Lower leg skin (tissue), 4 donors: ENCODE data around the gene ST3GAL6. TPM values are rescaled to one million over a fixed set of nuclear protein-coding genes. Genes with fewer than 3 reads are reported as not detected.

ENCODE experiments used
- DNase-seq, 2 donors: peaks; one replicate each; pipeline ENCODE4 v3.0.0-alpha.2; 2019; ENCODE audit warnings: low spot score in 2 of 2
- H3K4me3 ChIP-seq: fragments of 200-600 bp; sonication (generic); 2 replicates; pipeline ENCODE4 v1.5.1; 2017; ENCODE audit warnings: mild to moderate bottlenecking, low read depth; ENCODE audit not compliant: poor library complexity, severe bottlenecking
- POLR2A ChIP-seq, 2 donors: fragments of 450-650 bp; IDR thresholded peaks; one replicate each; pipeline ENCODE4 v1.6.1; 2016 to 2017; ENCODE audit warnings: antibody characterized with exemption in 2 of 2, mild to moderate bottlenecking in 1 of 2, moderate library complexity in 1 of 2
- WGBS, 2 donors: methylation state at CpG; one replicate each; pipeline ENCODE4 v1.1.5; 2018; 5-methylcytosine and 5-hydroxymethylcytosine counted together
- intact Hi-C: fragments of 100-400 bp; cut with DNase I; formaldehyde crosslinking; loops from one replicate; pipeline ENCODE4 v1.15.0; 2023; ENCODE audit warnings: low total_unique reads
- total RNA-seq, 4 donors: library from RNA; depleted of rRNA; stranded (reverse); fragments of >200 nt; gene quantifications; one replicate each; pipeline ENCODE4 v1.1.0, GENCODE V29; 2016
- TF ChIP-seq, protein P1 (sequence below), 3 donors: fragments of 450-650 bp; IDR thresholded peaks; one replicate each; pipeline ENCODE4 v1.5.1; 2016; ENCODE audit warnings: antibody characterized with exemption in 3 of 3, mild to moderate bottlenecking in 3 of 3, moderate library complexity in 2 of 3

ST3GAL6 gene
- total RNA-seq, 4 donors from 2014 or later = 19.2 to 40.8 (median 24.3) TPM

DNA sequence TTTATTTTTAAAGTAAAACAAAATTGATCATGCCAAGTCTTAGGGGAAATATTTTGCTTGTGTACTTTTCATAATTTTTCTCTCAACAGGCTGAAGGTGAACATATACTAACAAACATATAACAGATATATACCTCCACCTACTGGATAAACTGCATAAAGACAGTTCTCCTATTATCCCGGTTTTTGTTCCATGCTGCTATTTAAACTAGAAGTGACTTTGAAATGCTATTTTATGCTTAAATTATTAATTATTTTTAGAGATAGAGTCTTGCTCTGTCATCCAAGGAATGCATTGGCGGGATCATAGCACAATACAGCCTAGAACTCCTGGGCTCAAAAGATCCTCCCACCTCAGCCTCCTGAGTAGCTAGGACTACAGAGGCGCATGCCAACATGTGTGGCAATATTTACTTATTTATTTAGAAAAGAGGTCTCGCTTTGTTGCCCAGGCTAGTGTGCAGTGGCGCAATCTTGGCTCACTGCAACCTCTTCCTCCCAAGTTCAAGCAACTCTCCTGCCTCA, 49.8 kb downstream of the ST3GAL6 start:
- DNase-seq = no peak
- TF ChIP-seq, protein P1, sequence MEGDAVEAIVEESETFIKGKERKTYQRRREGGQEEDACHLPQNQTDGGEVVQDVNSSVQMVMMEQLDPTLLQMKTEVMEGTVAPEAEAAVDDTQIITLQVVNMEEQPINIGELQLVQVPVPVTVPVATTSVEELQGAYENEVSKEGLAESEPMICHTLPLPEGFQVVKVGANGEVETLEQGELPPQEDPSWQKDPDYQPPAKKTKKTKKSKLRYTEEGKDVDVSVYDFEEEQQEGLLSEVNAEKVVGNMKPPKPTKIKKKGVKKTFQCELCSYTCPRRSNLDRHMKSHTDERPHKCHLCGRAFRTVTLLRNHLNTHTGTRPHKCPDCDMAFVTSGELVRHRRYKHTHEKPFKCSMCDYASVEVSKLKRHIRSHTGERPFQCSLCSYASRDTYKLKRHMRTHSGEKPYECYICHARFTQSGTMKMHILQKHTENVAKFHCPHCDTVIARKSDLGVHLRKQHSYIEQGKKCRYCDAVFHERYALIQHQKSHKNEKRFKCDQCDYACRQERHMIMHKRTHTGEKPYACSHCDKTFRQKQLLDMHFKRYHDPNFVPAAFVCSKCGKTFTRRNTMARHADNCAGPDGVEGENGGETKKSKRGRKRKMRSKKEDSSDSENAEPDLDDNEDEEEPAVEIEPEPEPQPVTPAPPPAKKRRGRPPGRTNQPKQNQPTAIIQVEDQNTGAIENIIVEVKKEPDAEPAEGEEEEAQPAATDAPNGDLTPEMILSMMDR (IDR thresholded peaks at IDR 0.05) = no peak
- no peak for TF ChIP-seq POLR2A (IDR thresholded peaks at IDR 0.05)
- intact Hi-C loops = loop anchor here (2.0 to 5.0 kb wide), 2 partner anchors 180 to 761 kb away; no protein-coding TSS in a partner anchor
- H3K4me3 ChIP-seq = no peak overlapping the region
- 55 to 59% methylated on average over 5 of the region's 5 CpGs for WGBS, 2 donors

DNA sequence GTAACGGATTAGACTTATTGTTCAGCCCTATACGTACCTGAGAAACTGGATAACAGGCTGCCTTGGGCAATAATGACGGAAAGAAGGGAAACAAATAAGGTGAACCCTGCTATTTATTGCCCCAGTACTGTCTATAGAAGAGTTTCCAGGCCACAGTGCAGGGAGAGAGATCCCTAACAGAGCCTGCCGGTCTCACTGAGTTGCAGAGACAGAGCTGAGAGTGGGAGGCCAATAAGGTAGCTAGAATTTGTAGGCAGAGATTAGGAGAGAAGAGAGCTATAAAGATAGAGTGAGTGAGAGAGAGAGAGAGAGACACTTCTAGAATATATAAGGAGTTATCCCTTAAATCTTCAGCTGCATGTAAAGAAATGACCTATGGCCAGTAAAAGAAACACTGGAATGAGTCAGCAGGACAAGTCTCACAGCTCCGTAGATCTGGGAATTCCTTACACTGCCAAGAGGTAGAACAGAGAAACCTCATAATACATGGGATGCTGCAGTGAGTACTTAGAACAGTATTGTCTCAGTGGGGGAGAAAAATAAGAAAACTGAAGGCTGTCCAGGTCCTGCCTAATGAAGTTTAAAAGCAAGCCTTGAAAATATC, 51.8 kb downstream of the ST3GAL6 start:
- TF ChIP-seq POLR2A (IDR thresholded peaks at IDR 0.05) = no peak
- TF ChIP-seq, protein P1 (IDR thresholded peaks at IDR 0.05) = no peak
- DNase-seq = no peak
- intact Hi-C loops = loop anchor here (5.0 kb wide), 1 partner anchor 763 kb away; no protein-coding TSS in a partner anchor
- H3K4me3 ChIP-seq = no peak overlapping the region
- 84 to 85% methylated on average over 5 of the region's 5 CpGs for WGBS, 2 donors

DNA sequence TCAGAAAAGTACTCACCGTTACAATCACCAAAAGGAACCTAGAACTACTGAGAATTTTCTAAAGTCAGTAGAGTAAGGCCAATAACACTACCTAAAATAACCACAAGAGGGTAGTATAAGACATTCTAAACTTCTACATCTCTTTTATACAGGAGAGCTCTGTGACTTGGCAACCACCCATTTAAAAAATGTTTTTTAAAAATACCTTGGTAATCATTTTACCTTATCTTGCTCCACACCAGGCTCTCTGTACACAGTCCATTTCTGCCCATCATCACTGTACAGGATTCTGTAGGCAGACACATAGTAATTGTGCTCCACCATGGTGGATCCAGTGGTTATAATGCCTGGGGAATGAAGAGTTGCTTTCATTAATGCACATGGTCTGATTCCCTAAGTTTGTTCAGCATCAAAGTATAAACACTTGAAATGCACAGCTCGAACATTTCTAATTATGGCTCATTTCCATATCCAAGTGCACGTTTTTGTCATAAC, 54.5 kb downstream of the ST3GAL6 start:
- TF ChIP-seq POLR2A (IDR thresholded peaks at IDR 0.05) = no peak
- TF ChIP-seq, protein P1 (IDR thresholded peaks at IDR 0.05) = no peak
- intact Hi-C loops = no loop called here
- no peak for DNase-seq
- 13 to 22% methylated on average over 3 of the region's 3 CpGs for WGBS, 2 donors
- H3K4me3 ChIP-seq = no peak overlapping the region

DNA sequence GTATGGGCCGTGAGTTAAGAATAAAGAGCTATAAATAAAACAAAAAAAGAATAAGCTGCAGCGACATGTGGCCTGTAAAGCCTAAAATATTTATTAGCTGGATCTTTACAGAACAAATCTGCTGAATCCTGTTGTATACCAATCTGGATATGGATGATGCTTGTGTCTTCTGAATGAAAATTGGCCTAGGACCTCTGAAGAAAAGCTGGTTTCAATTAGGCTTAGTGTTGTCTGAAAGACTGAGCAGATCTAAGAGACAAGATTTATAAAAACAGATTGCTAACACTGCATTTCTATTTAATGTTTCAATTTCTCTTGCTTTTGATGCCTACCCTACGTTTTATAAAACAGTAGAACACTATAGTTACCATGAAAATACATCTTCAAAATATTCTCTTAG, 57.9 kb downstream of the ST3GAL6 start:
- 61 to 70% methylated on average over 3 of the region's 3 CpGs for WGBS, 2 donors
- TF ChIP-seq, protein P1 (IDR thresholded peaks at IDR 0.05) = no peak
- no peak for TF ChIP-seq POLR2A (IDR thresholded peaks at IDR 0.05)
- intact Hi-C loops = no loop called here
- no peak for DNase-seq
- H3K4me3 ChIP-seq = no peak overlapping the region

DNA sequence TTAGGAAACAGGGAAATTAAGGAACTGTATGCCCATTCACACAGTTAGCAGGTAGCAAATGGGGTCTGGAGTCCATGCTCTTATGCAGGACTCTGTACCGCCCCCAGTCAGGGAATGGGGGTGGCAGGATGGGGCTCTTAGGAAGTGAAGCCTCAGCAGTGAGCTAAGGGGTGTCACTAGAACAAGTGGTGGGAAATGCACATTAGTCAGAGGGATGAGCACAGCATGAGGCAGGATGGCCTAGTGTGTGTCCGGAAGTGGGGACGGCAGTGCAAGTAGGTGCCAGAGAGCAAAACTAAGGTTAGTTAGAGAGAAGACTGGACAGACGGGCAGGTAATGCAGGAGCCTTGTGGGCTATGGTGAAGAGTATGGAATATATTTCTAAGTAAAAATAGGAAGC, 60.7 kb downstream of the ST3GAL6 start:
- intact Hi-C loops = no loop called here
- DNase-seq = no peak
- no peak overlapping the region for H3K4me3 ChIP-seq
- 95 to 96% methylated on average over 4 of the region's 4 CpGs for WGBS, 2 donors
- TF ChIP-seq POLR2A (IDR thresholded peaks at IDR 0.05) = no peak
- TF ChIP-seq, protein P1 (IDR thresholded peaks at IDR 0.05) = no peak
